ENCODE measurements around the gene CBY2.
"Not testable (repeated sequence)": the region's sequence is repeated elsewhere in the genome, so short reads cannot be mapped to it uniquely, and the experiment has no call there.

CBY2 gene

GRCh38 chr13:45702088-45702487, at the start of gene CBY2:
Gene CBY2, plus strand, starts transcription at chr13:45702320. Its CDS starts 71 bp downstream, at chr13:45702391.
- no peak for DNase-seq (ENCODE audit: low read depth in 1 of 2, low spot score in 1 of 2)

GRCh38 chr13:45654633-45655349, 47.3 kb upstream of the CBY2 start:
- DNase-seq (ENCODE audit: low read depth in 1 of 2, low spot score in 1 of 2) = no peak

- no peak for DNase-seq (ENCODE audit: low read depth in 1 of 2, low spot score in 1 of 2)
Observed at GRCh38 chr13:45658586-45659235, 43.4 kb upstream of the CBY2 start.

GRCh38 chr13:45659536-45659935, 42.6 kb upstream of the CBY2 start:
- DNase-seq (ENCODE audit: low read depth in 1 of 2, low spot score in 1 of 2) = no peak

GRCh38 chr13:45660458-45660857, 41.7 kb upstream of the CBY2 start:
- DNase-seq (ENCODE audit: low read depth in 1 of 2, low spot score in 1 of 2) = not testable (repeated sequence)

- DNase-seq (ENCODE audit: low read depth in 1 of 2, low spot score in 1 of 2) = no peak
Observed at GRCh38 chr13:45662162-45662561, 40.0 kb upstream of the CBY2 start.

GRCh38 chr13:45662903-45663302, 39.2 kb upstream of the CBY2 start:
- not testable (repeated sequence) for DNase-seq (ENCODE audit: low read depth in 1 of 2, low spot score in 1 of 2)

GRCh38 chr13:45669626-45670025, 32.5 kb upstream of the CBY2 start:
- not testable (repeated sequence) for DNase-seq (ENCODE audit: low read depth in 1 of 2, low spot score in 1 of 2)

GRCh38 chr13:45670189-45670885, 31.8 kb upstream of the CBY2 start:
- no peak for DNase-seq (ENCODE audit: low read depth in 1 of 2, low spot score in 1 of 2)

GRCh38 chr13:45674908-45675307, 27.2 kb upstream of the CBY2 start:
- no peak for DNase-seq (ENCODE audit: low read depth in 1 of 2, low spot score in 1 of 2)

- DNase-seq (ENCODE audit: low read depth in 1 of 2, low spot score in 1 of 2) = no peak
Observed at GRCh38 chr13:45678282-45678681, 23.8 kb upstream of the CBY2 start.

GRCh38 chr13:45681113-45681512, 21.0 kb upstream of the CBY2 start:
- no peak for DNase-seq (ENCODE audit: low read depth in 1 of 2, low spot score in 1 of 2)

- no peak for DNase-seq (ENCODE audit: low read depth in 1 of 2, low spot score in 1 of 2)
Observed at GRCh38 chr13:45682494-45683008, 19.6 kb upstream of the CBY2 start.

GRCh38 chr13:45683701-45684100, 18.4 kb upstream of the CBY2 start:
- DNase-seq (ENCODE audit: low read depth in 1 of 2, low spot score in 1 of 2) = no peak

- DNase-seq (ENCODE audit: low read depth in 1 of 2, low spot score in 1 of 2) = no peak
Observed at GRCh38 chr13:45688577-45688976, 13.5 kb upstream of the CBY2 start.

GRCh38 chr13:45690636-45691035, 11.5 kb upstream of the CBY2 start:
- DNase-seq (ENCODE audit: low read depth in 1 of 2, low spot score in 1 of 2) = no peak

- no peak for DNase-seq (ENCODE audit: low read depth in 1 of 2, low spot score in 1 of 2)
Observed at GRCh38 chr13:45691251-45691650, 10.9 kb upstream of the CBY2 start.

- no peak for DNase-seq (ENCODE audit: low read depth in 1 of 2, low spot score in 1 of 2)
Observed at GRCh38 chr13:45691667-45692066, 10.5 kb upstream of the CBY2 start.

GRCh38 chr13:45695198-45695730, 6.9 kb upstream of the CBY2 start:
- no peak for DNase-seq (ENCODE audit: low read depth in 1 of 2, low spot score in 1 of 2)

GRCh38 chr13:45696610-45697226, 5.4 kb upstream of the CBY2 start:
- DNase-seq (ENCODE audit: low read depth in 1 of 2, low spot score in 1 of 2) = no peak

Data from activated T-helper 1 cell treated with anti-CD3 and anti-CD28 coated beads, Interleukin-2, amount 50 U/mL, for 16 hours (primary cell).